ENCODE data around the gene TIAM1. TPM values are rescaled to one million over a fixed set of nuclear protein-coding genes. Genes with fewer than 3 reads are reported as not detected.

Gene TIAM1
- total RNA-seq, 2 experiments from 2014 or later, result 41.5 to 46.9 TPM

- CTCF ChIA-PET, result interaction anchor here (0.6 to 3.2 kb wide), 13 partner anchors 9 to 385 kb away, joined by 3 to 42 read pairs (median 6); no protein-coding TSS in a partner anchor
- Mint-ChIP-seq H3K9me3 (ENCODE audit: insufficient read depth) (no peaks in the 10 kb centered on the region), H3K4me3 (peak overlapping the region; percentile 40), H3K36me3 (ENCODE audit: low read depth) (peaks cover 24% of the 10 kb centered on the region), H3K27me3 (ENCODE audit: low read depth) (no peaks in the 10 kb centered on the region), H3K27ac (peak overlapping the region; percentile 45), H3K4me1 (ENCODE audit: low read depth) (peaks cover 23% of the 10 kb centered on the region)
- ATAC-seq, result no peak
- POLR2A ChIA-PET, result interaction anchor here (1.4 to 1.6 kb wide), 2 partner anchors 13 to 63 kb away, joined by 5 to 12 read pairs; no protein-coding TSS in a partner anchor
- DNase-seq, result no peak
These were observed 148.6 kb downstream of the TIAM1 start for GRCh38 chr21:31195334-31196015.

GRCh38 chr21:31194510-31195293 lies 149.4 kb downstream of the TIAM1 start:
- no peaks in the 10 kb centered on the region for H3K9me3 Mint-ChIP-seq (ENCODE audit: insufficient read depth)
- CTCF ChIA-PET, result interaction anchor here (0.5 to 3.2 kb wide), 14 partner anchors 8 to 409 kb away, joined by 3 to 42 read pairs (median 4); no protein-coding TSS in a partner anchor
- H3K4me1 Mint-ChIP-seq (ENCODE audit: low read depth), result peaks cover 23% of the 10 kb centered on the region
- DNase-seq, result no peak
- no peak overlapping the region for H3K27ac Mint-ChIP-seq
- peaks cover 24% of the 10 kb centered on the region for H3K36me3 Mint-ChIP-seq (ENCODE audit: low read depth)
- no peaks in the 10 kb centered on the region for H3K27me3 Mint-ChIP-seq (ENCODE audit: low read depth)
- no peak for ATAC-seq
- no peak overlapping the region for H3K4me3 Mint-ChIP-seq
- POLR2A ChIA-PET, result interaction anchor here (1.6 kb wide), 1 partner anchor 13 kb away, joined by 12 read pairs; no protein-coding TSS in a partner anchor

- no peak for ATAC-seq
- CTCF ChIA-PET, result interaction anchor here (1.1 to 3.2 kb wide), 3 partner anchors 7 to 94 kb away, joined by 3 to 42 read pairs (median 8); no protein-coding TSS in a partner anchor
- peaks cover 22% of the 10 kb centered on the region for H3K36me3 Mint-ChIP-seq (ENCODE audit: low read depth)
- no peak overlapping the region for H3K27ac Mint-ChIP-seq
- no peak overlapping the region for H3K4me3 Mint-ChIP-seq
- H3K9me3 Mint-ChIP-seq (ENCODE audit: insufficient read depth), result no peaks in the 10 kb centered on the region
- no peaks in the 10 kb centered on the region for H3K27me3 Mint-ChIP-seq (ENCODE audit: low read depth)
- POLR2A ChIA-PET, result interaction anchor here (0.7 kb wide), 1 partner anchor 210 kb away, joined by 3 read pairs; no protein-coding TSS in a partner anchor
- H3K4me1 Mint-ChIP-seq (ENCODE audit: low read depth), result peaks cover 20% of the 10 kb centered on the region
- DNase-seq, result no peak
These were observed 150.3 kb downstream of the TIAM1 start for GRCh38 chr21:31193761-31194160.

GRCh38 chr21:31191553-31191952 lies 152.5 kb downstream of the TIAM1 start:
- POLR2A ChIA-PET, result interaction anchor here (1.5 kb wide), 1 partner anchor 10 kb away, joined by 5 read pairs; no protein-coding TSS in a partner anchor
- DNase-seq (no peak), ATAC-seq (no peak)
- Mint-ChIP-seq H3K27me3 (ENCODE audit: low read depth) (no peaks in the 10 kb centered on the region), H3K4me1 (ENCODE audit: low read depth) (peaks cover 26% of the 10 kb centered on the region), H3K9me3 (ENCODE audit: insufficient read depth) (no peaks in the 10 kb centered on the region), H3K36me3 (ENCODE audit: low read depth) (peaks cover 22% of the 10 kb centered on the region), H3K27ac (no peak overlapping the region), H3K4me3 (no peak overlapping the region)
- CTCF ChIA-PET, result interaction anchor here (2.7 kb wide), 1 partner anchor 10 kb away, joined by 19 read pairs; no protein-coding TSS in a partner anchor

- ATAC-seq, result no peak
- ChIA-PET POLR2A (no interaction called here), CTCF (interaction anchor here (2.7 to 5.4 kb wide), 2 partner anchors 9 to 390 kb away, joined by 19 to 20 read pairs; no protein-coding TSS in a partner anchor)
These were observed 153.5 kb downstream of the TIAM1 start for GRCh38 chr21:31190516-31190915.

GRCh38 chr21:31187499-31187898 lies 156.6 kb downstream of the TIAM1 start:
- peaks cover 30% of the 10 kb centered on the region for H3K36me3 Mint-ChIP-seq (ENCODE audit: low read depth)
- ATAC-seq (no peak), DNase-seq (no peak)
- peak overlapping the region; percentile 4 for H3K4me3 Mint-ChIP-seq
- H3K27me3 Mint-ChIP-seq (ENCODE audit: low read depth), result no peaks in the 10 kb centered on the region
- H3K27ac Mint-ChIP-seq, result peak overlapping the region; percentile 58
- CTCF ChIA-PET, result interaction anchor here (2.0 to 5.4 kb wide), 2 partner anchors 7 to 393 kb away, joined by 8 to 20 read pairs; no protein-coding TSS in a partner anchor
- H3K4me1 Mint-ChIP-seq (ENCODE audit: low read depth), result peaks cover 44% of the 10 kb centered on the region
- POLR2A ChIA-PET, result no interaction called here
- H3K9me3 Mint-ChIP-seq (ENCODE audit: insufficient read depth), result no peaks in the 10 kb centered on the region

More at GRCh38 chr21:31190516-31190915, 153.5 kb downstream of the TIAM1 start:
- Mint-ChIP-seq H3K27me3 (ENCODE audit: low read depth) (no peaks in the 10 kb centered on the region), H3K4me3 (no peak overlapping the region), H3K4me1 (ENCODE audit: low read depth) (peaks cover 25% of the 10 kb centered on the region), H3K36me3 (ENCODE audit: low read depth) (peaks cover 25% of the 10 kb centered on the region), H3K27ac (no peak overlapping the region), H3K9me3 (ENCODE audit: insufficient read depth) (no peaks in the 10 kb centered on the region)
- DNase-seq, result no peak

GRCh38 chr21:31186916-31187315 lies 157.1 kb downstream of the TIAM1 start:
- no peaks in the 10 kb centered on the region for H3K9me3 Mint-ChIP-seq (ENCODE audit: insufficient read depth)

GRCh38 chr21:31185663-31186062 lies 158.4 kb downstream of the TIAM1 start:
- ChIA-PET POLR2A (no interaction called here), CTCF (interaction anchor here (1.0 to 5.4 kb wide), 5 partner anchors 9 to 395 kb away, joined by 3 to 20 read pairs (median 5); no protein-coding TSS in a partner anchor)
- DNase-seq (no peak), ATAC-seq (no peak)
- H3K36me3 Mint-ChIP-seq (ENCODE audit: low read depth), result peaks cover 33% of the 10 kb centered on the region
- H3K4me3 Mint-ChIP-seq, result peak overlapping the region; percentile 25
- H3K27ac Mint-ChIP-seq, result peak overlapping the region; percentile 16
- H3K9me3 Mint-ChIP-seq (ENCODE audit: insufficient read depth), result no peaks in the 10 kb centered on the region
- H3K4me1 Mint-ChIP-seq (ENCODE audit: low read depth), result peaks cover 60% of the 10 kb centered on the region
- no peaks in the 10 kb centered on the region for H3K27me3 Mint-ChIP-seq (ENCODE audit: low read depth)

More at GRCh38 chr21:31186916-31187315, 157.1 kb downstream of the TIAM1 start:
- no peak for DNase-seq
- ChIA-PET POLR2A (no interaction called here), CTCF (interaction anchor here (1.5 to 5.4 kb wide), 4 partner anchors 8 to 393 kb away, joined by 3 to 20 read pairs (median 6); no protein-coding TSS in a partner anchor)
- no peak overlapping the region for H3K4me3 Mint-ChIP-seq
- peak overlapping the region; percentile 58 for H3K27ac Mint-ChIP-seq
- no peaks in the 10 kb centered on the region for H3K27me3 Mint-ChIP-seq (ENCODE audit: low read depth)
- peaks cover 32% of the 10 kb centered on the region for H3K36me3 Mint-ChIP-seq (ENCODE audit: low read depth)
- ATAC-seq, result no peak
- H3K4me1 Mint-ChIP-seq (ENCODE audit: low read depth), result peaks cover 50% of the 10 kb centered on the region

GRCh38 chr21:31184876-31185275 lies 159.2 kb downstream of the TIAM1 start:
- H3K4me3 Mint-ChIP-seq, result peak overlapping the region; percentile 49
- no peaks in the 10 kb centered on the region for H3K27me3 Mint-ChIP-seq (ENCODE audit: low read depth)
- H3K4me1 Mint-ChIP-seq (ENCODE audit: low read depth), result peaks cover 63% of the 10 kb centered on the region
- POLR2A ChIA-PET, result interaction anchor here (1.8 kb wide), 1 partner anchor 374 kb away, joined by 6 read pairs; no protein-coding TSS in a partner anchor
- peak overlapping the region; percentile 90 for H3K27ac Mint-ChIP-seq
- peaks cover 33% of the 10 kb centered on the region for H3K36me3 Mint-ChIP-seq (ENCODE audit: low read depth)
- DNase-seq (no peak), ATAC-seq (no peak)
- no peaks in the 10 kb centered on the region for H3K9me3 Mint-ChIP-seq (ENCODE audit: insufficient read depth)
- CTCF ChIA-PET, result interaction anchor here (0.7 to 6.5 kb wide), 6 partner anchors 9 to 396 kb away, joined by 3 to 64 read pairs (median 4); no protein-coding TSS in a partner anchor

- H3K4me1 Mint-ChIP-seq (ENCODE audit: low read depth), result peaks cover 63% of the 10 kb centered on the region
- ATAC-seq (peak; percentile 64), DNase-seq (peak; percentile 78)
- no peaks in the 10 kb centered on the region for H3K9me3 Mint-ChIP-seq (ENCODE audit: insufficient read depth)
- peak overlapping the region; percentile 49 for H3K4me3 Mint-ChIP-seq
- H3K27ac Mint-ChIP-seq, result peak overlapping the region; percentile 90
- ChIA-PET POLR2A (interaction anchor here (1.8 kb wide), 1 partner anchor 375 kb away, joined by 6 read pairs; no protein-coding TSS in a partner anchor), CTCF (interaction anchor here (0.7 to 6.5 kb wide), 8 partner anchors 8 to 396 kb away, joined by 3 to 64 read pairs (median 4); no protein-coding TSS in a partner anchor)
- H3K27me3 Mint-ChIP-seq (ENCODE audit: low read depth), result no peaks in the 10 kb centered on the region
- H3K36me3 Mint-ChIP-seq (ENCODE audit: low read depth), result peaks cover 33% of the 10 kb centered on the region
These were observed 159.6 kb downstream of the TIAM1 start for GRCh38 chr21:31184459-31184858.

Measured in activated CD8-positive, alpha-beta T cell treated with anti-CD3 and anti-CD28 coated beads, Interleukin-2, amount 10 ng/mL, durations not matched to agents 7 days and 5 days (primary cell).